Activated T-cell treated with anti-CD3 and anti-CD28 coated beads, Interleukin-2, amount 50 U/mL, for 4 hours (primary cell): Measurements from ENCODE around the gene MPPE1. TPM values are rescaled to one million over a fixed set of nuclear protein-coding genes. Genes with fewer than 3 reads are reported as not detected.

ENCODE experiments used
- ATAC-seq, 2 donors: fragments of 200-7000 bp; cut with Tn5 transposase; one replicate each; pipeline ENCODE4 v1.10.0; 2021
- DNase-seq: peaks from one replicate; pipeline ENCODE4 v3.0.0-alpha.2; 2020
- H3K27me3 Mint-ChIP-seq: one replicate; pipeline ENCODE4 v1.8.0; 2021; ENCODE audit warnings: low read depth, mixed read lengths
- H3K36me3 Mint-ChIP-seq: one replicate; pipeline ENCODE4 v1.8.0; 2022; ENCODE audit warnings: mixed read lengths; ENCODE audit not compliant: insufficient read depth
- H3K4me1 Mint-ChIP-seq: one replicate; pipeline ENCODE4 v1.8.0; 2021; ENCODE audit warnings: low read depth, mixed read lengths
- H3K4me3 Mint-ChIP-seq: one replicate; pipeline ENCODE4 v1.8.0; 2021; ENCODE audit warnings: mild to moderate bottlenecking, moderate library complexity, mixed read lengths
- H3K9me3 Mint-ChIP-seq: one replicate; pipeline ENCODE4 v1.8.0; 2021; ENCODE audit warnings: mixed read lengths
- total RNA-seq, 3 donors: library from RNA; stranded (reverse); gene quantifications; one replicate each; pipeline ENCODE4 v1.2.1, GENCODE V29; 2021

MPPE1 gene
- total RNA-seq, 3 donors from 2014 or later = 31.4 to 33.9 (median 31.6) TPM

GRCh38 chr18:11882636-11883035, 25.5 kb downstream of the MPPE1 start:
- ATAC-seq (no peak), DNase-seq (no peak)
- no peaks in the 10 kb centered on the region for H3K9me3 Mint-ChIP-seq
- no peaks in the 10 kb centered on the region for H3K27me3 Mint-ChIP-seq
- peaks cover 1% of the 10 kb centered on the region for H3K4me1 Mint-ChIP-seq
- no peak overlapping the region for H3K4me3 Mint-ChIP-seq
- H3K36me3 Mint-ChIP-seq = peaks cover 19% of the 10 kb centered on the region

- H3K4me3 Mint-ChIP-seq = no peak overlapping the region
- peaks cover 18% of the 10 kb centered on the region for H3K36me3 Mint-ChIP-seq
- ATAC-seq (no peak), DNase-seq (no peak)
- no peaks in the 10 kb centered on the region for H3K4me1 Mint-ChIP-seq
- H3K27me3 Mint-ChIP-seq = no peaks in the 10 kb centered on the region
- no peaks in the 10 kb centered on the region for H3K9me3 Mint-ChIP-seq
These were observed 27.4 kb downstream of the MPPE1 start for GRCh38 chr18:11880586-11881304.

- Mint-ChIP-seq H3K4me3 (no peak overlapping the region), H3K4me1 (no peaks in the 10 kb centered on the region)
- ATAC-seq = no peak
These were observed 30.5 kb downstream of the MPPE1 start for GRCh38 chr18:11877497-11878135.

GRCh38 chr18:11874676-11875075, 33.4 kb downstream of the MPPE1 start:
- H3K9me3 Mint-ChIP-seq = no peaks in the 10 kb centered on the region
- DNase-seq (no peak), ATAC-seq (no peak)
- no peak overlapping the region for H3K4me3 Mint-ChIP-seq
- peaks cover 6% of the 10 kb centered on the region for H3K36me3 Mint-ChIP-seq
- H3K27me3 Mint-ChIP-seq = no peaks in the 10 kb centered on the region
- peaks cover 2% of the 10 kb centered on the region for H3K4me1 Mint-ChIP-seq

More at GRCh38 chr18:11877497-11878135, 30.5 kb downstream of the MPPE1 start:
- no peak for DNase-seq
- Mint-ChIP-seq H3K27me3 (no peaks in the 10 kb centered on the region), H3K36me3 (peaks cover 7% of the 10 kb centered on the region), H3K9me3 (no peaks in the 10 kb centered on the region)

GRCh38 chr18:11873670-11874340, 34.3 kb downstream of the MPPE1 start:
- peaks cover 6% of the 10 kb centered on the region for H3K36me3 Mint-ChIP-seq
- H3K4me1 Mint-ChIP-seq = peaks cover 2% of the 10 kb centered on the region
- H3K9me3 Mint-ChIP-seq = no peaks in the 10 kb centered on the region
- no peak overlapping the region for H3K4me3 Mint-ChIP-seq
- peaks cover under 1% of the 10 kb centered on the region for H3K27me3 Mint-ChIP-seq
- DNase-seq (no peak), ATAC-seq (no peak)

GRCh38 chr18:11872479-11873136, 35.5 kb downstream of the MPPE1 start:
- H3K36me3 Mint-ChIP-seq = peaks cover 6% of the 10 kb centered on the region
- DNase-seq = no peak
- no peak overlapping the region for H3K4me3 Mint-ChIP-seq
- peaks cover 4% of the 10 kb centered on the region for H3K27me3 Mint-ChIP-seq
- H3K4me1 Mint-ChIP-seq = peaks cover 2% of the 10 kb centered on the region
- no peaks in the 10 kb centered on the region for H3K9me3 Mint-ChIP-seq
- ATAC-seq = no peak

GRCh38 chr18:11871501-11871900, 36.6 kb downstream of the MPPE1 start:
- ATAC-seq (no peak), DNase-seq (no peak)
- Mint-ChIP-seq H3K27me3 (peaks cover 6% of the 10 kb centered on the region), H3K4me3 (no peak overlapping the region), H3K4me1 (peaks cover 2% of the 10 kb centered on the region), H3K9me3 (no peaks in the 10 kb centered on the region), H3K36me3 (peaks cover 3% of the 10 kb centered on the region)

- Mint-ChIP-seq H3K36me3 (no peaks in the 10 kb centered on the region), H3K4me3 (no peak overlapping the region), H3K4me1 (peaks cover 2% of the 10 kb centered on the region), H3K27me3 (peaks cover 14% of the 10 kb centered on the region), H3K9me3 (no peaks in the 10 kb centered on the region)
- DNase-seq = no peak
- ATAC-seq = no peak
These were observed 39.9 kb downstream of the MPPE1 start for GRCh38 chr18:11868230-11868629.

- ATAC-seq (no peak), DNase-seq (no peak)
- Mint-ChIP-seq H3K4me1 (peaks cover 2% of the 10 kb centered on the region), H3K36me3 (no peaks in the 10 kb centered on the region), H3K9me3 (no peaks in the 10 kb centered on the region), H3K27me3 (peaks cover 14% of the 10 kb centered on the region), H3K4me3 (no peak overlapping the region)
These were observed 41.4 kb downstream of the MPPE1 start for GRCh38 chr18:11866764-11867163.

- Mint-ChIP-seq H3K4me3 (no peak overlapping the region), H3K36me3 (no peaks in the 10 kb centered on the region)
- ATAC-seq = no peak
These were observed 41.8 kb downstream of the MPPE1 start for GRCh38 chr18:11866329-11866728.

GRCh38 chr18:11865071-11865470, 43.0 kb downstream of the MPPE1 start:
- H3K36me3 Mint-ChIP-seq = no peaks in the 10 kb centered on the region
- no peaks in the 10 kb centered on the region for H3K9me3 Mint-ChIP-seq
- H3K27me3 Mint-ChIP-seq = peaks cover 14% of the 10 kb centered on the region
- no peak overlapping the region for H3K4me3 Mint-ChIP-seq
- no peak for ATAC-seq
- no peaks in the 10 kb centered on the region for H3K4me1 Mint-ChIP-seq
- no peak for DNase-seq

More at GRCh38 chr18:11866329-11866728, 41.8 kb downstream of the MPPE1 start:
- peaks cover under 1% of the 10 kb centered on the region for H3K4me1 Mint-ChIP-seq
- H3K27me3 Mint-ChIP-seq = peaks cover 14% of the 10 kb centered on the region
- DNase-seq = no peak
- no peaks in the 10 kb centered on the region for H3K9me3 Mint-ChIP-seq

- DNase-seq (no peak), ATAC-seq (no peak)
- no peak overlapping the region for H3K4me3 Mint-ChIP-seq
- H3K27me3 Mint-ChIP-seq = peaks cover 14% of the 10 kb centered on the region
- H3K9me3 Mint-ChIP-seq = no peaks in the 10 kb centered on the region
- H3K36me3 Mint-ChIP-seq = no peaks in the 10 kb centered on the region
- no peaks in the 10 kb centered on the region for H3K4me1 Mint-ChIP-seq
These were observed 43.6 kb downstream of the MPPE1 start for GRCh38 chr18:11864471-11864870.

- Mint-ChIP-seq H3K4me1 (no peaks in the 10 kb centered on the region), H3K9me3 (no peaks in the 10 kb centered on the region), H3K27me3 (peaks cover 10% of the 10 kb centered on the region), H3K4me3 (no peak overlapping the region), H3K36me3 (no peaks in the 10 kb centered on the region)
- ATAC-seq (no peak), DNase-seq (no peak)
These were observed 45.5 kb downstream of the MPPE1 start for GRCh38 chr18:11862468-11863137.
